ENCODE measurements around the gene C1orf50.
"Not testable (repeated sequence)": the region's sequence is repeated elsewhere in the genome, so short reads cannot be mapped to it uniquely, and the experiment has no call there.

Gene C1orf50

GRCh38 chr1:42766741-42767509 lies at the start of gene C1orf50, which contains the start of gene P3H1:
Gene C1orf50 (plus strand): TSS chr1:42767249. CDS start chr1:42767312, 63 bp downstream.
Gene P3H1 (minus strand): TSS chr1:42767028. CDS start chr1:42766971, 57 bp downstream.
- DNase-seq: peak; percentile 100

- no peak for DNase-seq
These were observed 46.2 kb upstream of the C1orf50 start for GRCh38 chr1:42720868-42721267.

- no peak for DNase-seq
These were observed 45.1 kb upstream of the C1orf50 start for GRCh38 chr1:42721926-42722325.

DNA sequence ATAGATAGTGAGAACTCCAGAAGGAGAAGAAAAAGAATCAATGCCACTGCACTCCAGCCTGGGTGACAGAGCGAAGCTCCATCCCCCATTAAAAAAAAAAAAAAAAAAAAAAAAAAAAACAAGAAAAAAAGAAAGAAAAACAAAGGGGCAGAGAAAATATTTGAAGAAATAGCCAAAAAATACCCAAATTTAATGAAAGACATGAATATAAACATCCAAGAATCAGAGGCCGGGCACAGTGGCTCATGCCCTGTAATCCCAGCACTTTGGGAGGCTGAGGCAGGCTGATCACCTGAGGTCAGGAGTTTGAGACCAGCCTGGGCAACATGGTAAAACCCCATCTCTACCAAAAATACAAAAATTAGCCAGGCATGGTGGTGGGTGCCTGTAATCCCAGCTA lies 44.6 kb upstream of the C1orf50 start:
- not testable (repeated sequence) for DNase-seq

DNA sequence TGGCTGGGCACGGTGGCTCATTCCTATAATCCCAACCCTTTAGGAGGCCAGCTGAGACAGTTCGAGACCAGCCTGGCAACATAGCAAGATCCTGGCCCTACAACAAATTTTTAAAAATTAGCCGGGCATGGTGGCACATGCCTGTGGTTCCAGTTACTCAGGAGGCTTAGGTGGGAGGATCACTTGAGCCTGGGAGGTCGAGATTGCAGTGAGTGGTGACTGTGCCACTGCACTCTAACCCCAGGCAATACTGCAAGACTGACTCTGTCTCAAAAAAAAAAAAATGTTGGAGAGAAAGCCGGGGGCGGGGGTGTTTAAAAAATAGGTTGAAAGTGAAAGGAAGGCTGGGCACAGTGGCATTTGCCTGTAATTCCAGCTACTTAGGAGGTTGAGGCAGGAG lies 43.5 kb upstream of the C1orf50 start:
- no peak for DNase-seq

DNA sequence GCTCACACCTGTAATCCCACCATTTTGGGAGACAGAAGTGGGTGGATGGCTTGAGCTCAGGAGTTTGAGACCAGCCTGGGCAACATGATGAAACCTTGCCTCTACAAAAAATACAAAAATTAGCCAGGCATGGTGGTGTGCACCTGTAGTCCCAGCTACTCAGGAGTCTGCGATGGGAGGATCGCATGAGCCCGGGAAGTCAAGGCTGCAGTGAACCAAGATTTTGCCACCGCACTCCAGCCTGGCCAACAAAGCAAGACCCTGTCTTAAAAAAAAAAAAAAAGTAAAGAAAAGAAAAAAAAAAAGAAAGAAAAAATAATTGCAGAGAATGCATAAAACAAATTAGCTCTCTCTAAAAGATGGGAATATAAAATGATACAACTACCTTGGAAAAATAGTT lies 41.2 kb upstream of the C1orf50 start:
- not testable (repeated sequence) for DNase-seq

GRCh38 chr1:42730002-42730401 lies 37.0 kb upstream of the C1orf50 start:
- no peak for DNase-seq

GRCh38 chr1:42730988-42731387 lies 36.1 kb upstream of the C1orf50 start:
- peak; percentile 78 for DNase-seq

DNA sequence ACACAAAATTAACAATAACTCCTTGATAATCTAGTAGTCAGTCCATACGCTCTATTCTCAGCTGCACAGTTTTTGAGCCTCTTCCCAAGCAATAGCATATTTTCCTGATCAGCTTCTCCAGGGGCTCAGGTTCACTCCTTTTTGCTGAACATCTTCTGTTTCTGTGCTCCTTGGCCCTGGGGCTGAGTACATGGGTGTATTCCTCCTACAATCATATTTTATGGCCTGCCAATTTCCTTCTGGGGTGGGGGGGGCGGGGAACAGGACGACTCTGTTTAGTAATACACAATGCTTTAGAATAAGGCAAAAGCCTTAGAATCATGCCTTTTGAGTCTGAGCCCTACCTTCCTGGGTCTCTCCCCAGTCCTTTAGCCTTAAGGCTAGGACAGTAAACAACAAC lies 35.5 kb upstream of the C1orf50 start:
- no peak for DNase-seq

GRCh38 chr1:42732126-42732680 lies 34.8 kb upstream of the C1orf50 start:
- DNase-seq: no peak

DNA sequence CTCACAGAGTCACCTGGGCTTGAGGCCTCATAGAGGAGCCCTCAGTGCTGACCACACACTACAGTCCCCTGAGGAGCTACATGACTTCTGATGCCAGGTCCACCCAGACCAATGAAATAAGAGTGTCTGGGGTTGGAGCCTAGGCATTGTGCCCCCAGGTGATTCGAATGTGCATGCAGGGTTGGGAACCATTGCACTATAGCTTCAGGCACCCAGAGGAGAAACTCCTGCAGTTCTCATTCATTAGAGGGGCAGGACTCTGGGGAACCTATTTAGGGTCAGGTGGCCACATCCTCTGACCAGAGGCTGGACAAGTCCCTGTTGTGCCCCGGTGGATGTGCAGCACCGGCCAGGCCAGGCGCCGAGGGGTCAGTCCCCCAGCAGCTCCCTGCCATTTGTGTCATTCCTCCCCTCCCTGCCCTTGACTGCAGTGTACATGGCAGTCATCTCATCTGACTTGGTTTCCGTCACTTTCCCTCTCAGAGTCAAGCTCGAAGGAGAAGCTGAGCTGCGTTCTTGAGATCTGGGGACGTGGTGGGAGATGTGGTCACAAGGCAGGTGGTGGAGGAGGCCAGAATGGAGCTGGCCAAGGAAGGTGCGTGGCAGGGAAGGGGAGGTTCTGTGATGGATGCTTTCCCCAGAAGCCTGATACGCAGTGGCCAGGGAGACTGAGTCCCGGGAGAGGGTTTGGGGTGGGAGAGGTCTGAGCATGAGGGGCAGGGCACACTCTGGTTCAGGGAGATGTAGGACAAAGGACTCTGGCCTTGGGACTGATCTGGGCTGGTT lies 33.4 kb upstream of the C1orf50 start:
- no peak for DNase-seq

GRCh38 chr1:42734201-42735035 lies 32.6 kb upstream of the C1orf50 start:
- DNase-seq: no peak

- no peak for DNase-seq
These were observed 32.0 kb upstream of the C1orf50 start for GRCh38 chr1:42735056-42735455.

GRCh38 chr1:42735477-42736105 lies 31.5 kb upstream of the C1orf50 start:
- DNase-seq: no peak

GRCh38 chr1:42736152-42736551 lies 30.9 kb upstream of the C1orf50 start:
- DNase-seq: no peak

DNA sequence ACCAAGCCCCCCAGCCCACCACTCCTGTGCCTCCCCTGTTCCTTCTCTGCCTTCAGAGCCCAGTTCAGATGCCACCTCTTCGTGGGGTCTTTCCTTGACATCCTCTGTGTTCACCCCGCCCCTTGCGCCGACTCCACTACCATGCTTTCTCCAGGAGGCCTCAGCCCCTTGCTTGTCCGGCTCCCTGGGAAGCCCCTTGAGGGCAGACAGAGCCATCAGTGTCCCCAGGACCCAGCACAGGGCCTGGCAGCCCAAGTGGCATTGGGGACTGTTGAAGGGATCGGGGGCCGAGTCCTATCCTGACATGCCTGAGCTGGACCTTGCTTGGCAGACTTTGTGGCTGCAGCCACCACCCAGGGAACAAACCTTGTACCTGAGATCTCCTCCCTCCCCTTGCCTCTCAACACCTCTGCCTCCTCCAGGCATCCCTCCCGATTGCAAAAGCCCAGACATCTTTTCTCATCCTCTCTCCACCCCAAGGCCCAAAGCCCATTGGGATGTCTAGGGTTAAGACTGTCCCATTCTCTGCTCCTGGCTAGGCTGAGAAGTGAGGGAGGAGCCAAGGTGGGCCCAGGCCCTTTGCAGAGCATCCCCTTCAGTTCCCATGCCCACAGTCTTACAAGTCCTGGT lies 30.4 kb upstream of the C1orf50 start:
- DNase-seq: no peak

DNA sequence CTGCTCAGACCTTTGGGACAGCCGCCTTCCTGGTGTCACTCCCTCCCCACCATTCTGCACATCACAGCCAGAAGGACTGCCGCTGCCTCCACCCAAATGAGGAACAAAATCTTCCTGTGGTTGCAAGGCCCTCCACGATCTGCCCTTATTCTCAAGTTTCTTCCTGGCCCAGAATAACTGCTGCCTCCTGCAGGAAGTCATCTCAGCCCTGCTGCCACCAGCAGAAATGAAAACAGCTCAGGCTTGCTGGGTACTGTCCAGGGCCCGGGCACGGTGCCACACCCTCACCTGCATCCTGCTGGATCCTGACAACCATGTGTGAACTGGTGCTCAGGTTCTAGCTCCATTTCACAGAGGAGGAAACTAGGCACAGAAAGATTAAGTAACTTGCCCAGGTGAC lies 29.8 kb upstream of the C1orf50 start:
- DNase-seq: no peak

- DNase-seq: no peak
These were observed 28.9 kb upstream of the C1orf50 start for GRCh38 chr1:42737986-42738677.

GRCh38 chr1:42738678-42739226 lies 28.3 kb upstream of the C1orf50 start:
- no peak for DNase-seq

- no peak for DNase-seq
These were observed 27.0 kb upstream of the C1orf50 start, which contains the start of gene CLDN19 for GRCh38 chr1:42739753-42740700. Gene CLDN19 (minus strand): TSS chr1:42740236. CDS start chr1:42740063, 173 bp downstream.

Measured in stimulated activated CD4-positive, alpha-beta T cell treated with anti-CD3 and anti-CD28 coated beads, Interleukin-15, amount 100 ng/mL, for 24 hours (primary cell).